Umbilical cord (tissue), 2 donors: ENCODE measurements around the gene FOXO4. TPM values are rescaled to one million over a fixed set of nuclear protein-coding genes. Genes with fewer than 3 reads are reported as not detected.

Experiments
- DNase-seq: peaks from one replicate; pipeline ENCODE4 v3.0.0-alpha.2; 2015; ENCODE audit warnings: low spot score
- total RNA-seq: library from RNA; depleted of rRNA; stranded (reverse); fragments of >200 nt; gene quantifications from one replicate; pipeline ENCODE4 v1.2.3, GENCODE V29; 2014; ENCODE audit warnings: low replicate concordance; ENCODE audit not compliant: insufficient read depth

Gene FOXO4
- total RNA-seq, 1 donor from 2014 or later: 13.5 TPM

DNA sequence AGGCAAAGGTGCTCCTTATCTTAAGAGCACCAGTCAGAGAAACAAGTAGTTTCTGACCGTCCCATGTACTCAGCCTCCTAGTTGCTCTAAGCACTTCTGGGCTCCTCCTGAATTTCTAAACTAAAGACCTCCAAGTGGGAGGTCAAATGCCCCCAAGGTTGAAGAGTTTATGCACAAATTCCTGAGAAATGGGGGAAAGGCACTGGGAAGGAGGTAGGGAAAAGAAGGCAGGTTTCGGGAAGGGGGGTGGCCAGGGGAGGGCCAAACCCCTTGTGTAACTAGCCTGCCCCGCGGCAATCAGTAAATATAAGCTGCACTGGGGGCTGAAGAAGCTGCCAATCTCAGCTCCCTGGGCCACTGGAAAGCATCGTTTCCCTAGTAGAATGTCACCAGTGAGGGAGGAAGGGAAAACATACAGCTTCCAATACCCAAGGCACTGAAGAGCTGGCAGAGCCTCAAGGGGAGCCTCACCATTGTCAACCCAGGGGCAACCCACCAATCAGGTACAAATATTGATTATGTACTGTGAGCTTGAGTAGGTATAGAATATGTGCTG is 3.4 kb downstream of the FOXO4 start:
- DNase-seq: no peak

DNA sequence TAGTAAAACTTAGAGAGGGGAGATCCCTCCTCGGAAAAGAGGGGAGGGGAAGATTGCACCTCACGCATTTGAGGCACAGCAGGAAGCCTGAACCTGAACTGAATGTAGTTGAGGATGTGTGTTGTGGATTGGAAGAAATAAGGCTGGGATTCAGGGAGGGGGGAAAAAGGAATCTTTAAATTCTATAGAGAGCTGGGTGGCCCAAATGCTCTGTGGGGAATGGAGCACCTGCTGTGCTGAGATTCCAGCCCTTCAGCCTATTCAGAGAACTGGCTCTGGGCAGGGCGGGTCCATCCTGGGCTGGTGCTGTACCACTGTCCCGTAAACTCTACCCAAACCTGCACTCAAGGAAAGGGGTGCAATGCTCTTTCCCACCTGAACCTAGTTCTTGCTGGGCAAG is 4.1 kb downstream of the FOXO4 start:
- no peak for DNase-seq

DNA sequence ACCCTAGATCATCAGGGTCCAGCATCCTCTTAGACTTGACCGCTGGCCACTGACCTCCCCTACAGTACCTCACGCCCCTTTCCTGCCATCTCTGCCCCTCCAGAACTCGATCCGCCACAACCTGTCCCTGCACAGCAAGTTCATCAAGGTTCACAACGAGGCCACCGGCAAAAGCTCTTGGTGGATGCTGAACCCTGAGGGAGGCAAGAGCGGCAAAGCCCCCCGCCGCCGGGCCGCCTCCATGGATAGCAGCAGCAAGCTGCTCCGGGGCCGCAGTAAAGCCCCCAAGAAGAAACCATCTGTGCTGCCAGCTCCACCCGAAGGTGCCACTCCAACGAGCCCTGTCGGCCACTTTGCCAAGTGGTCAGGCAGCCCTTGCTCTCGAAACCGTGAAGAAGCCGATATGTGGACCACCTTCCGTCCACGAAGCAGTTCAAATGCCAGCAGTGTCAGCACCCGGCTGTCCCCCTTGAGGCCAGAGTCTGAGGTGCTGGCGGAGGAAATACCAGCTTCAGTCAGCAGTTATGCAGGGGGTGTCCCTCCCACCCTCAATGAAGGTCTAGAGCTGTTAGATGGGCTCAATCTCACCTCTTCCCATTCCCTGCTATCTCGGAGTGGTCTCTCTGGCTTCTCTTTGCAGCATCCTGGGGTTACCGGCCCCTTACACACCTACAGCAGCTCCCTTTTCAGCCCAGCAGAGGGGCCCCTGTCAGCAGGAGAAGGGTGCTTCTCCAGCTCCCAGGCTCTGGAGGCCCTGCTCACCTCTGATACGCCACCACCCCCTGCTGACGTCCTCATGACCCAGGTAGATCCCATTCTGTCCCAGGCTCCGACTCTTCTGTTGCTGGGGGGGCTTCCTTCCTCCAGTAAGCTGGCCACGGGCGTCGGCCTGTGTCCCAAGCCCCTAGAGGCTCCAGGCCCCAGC is 5.2 kb downstream of the FOXO4 start:
- DNase-seq: no peak

DNA sequence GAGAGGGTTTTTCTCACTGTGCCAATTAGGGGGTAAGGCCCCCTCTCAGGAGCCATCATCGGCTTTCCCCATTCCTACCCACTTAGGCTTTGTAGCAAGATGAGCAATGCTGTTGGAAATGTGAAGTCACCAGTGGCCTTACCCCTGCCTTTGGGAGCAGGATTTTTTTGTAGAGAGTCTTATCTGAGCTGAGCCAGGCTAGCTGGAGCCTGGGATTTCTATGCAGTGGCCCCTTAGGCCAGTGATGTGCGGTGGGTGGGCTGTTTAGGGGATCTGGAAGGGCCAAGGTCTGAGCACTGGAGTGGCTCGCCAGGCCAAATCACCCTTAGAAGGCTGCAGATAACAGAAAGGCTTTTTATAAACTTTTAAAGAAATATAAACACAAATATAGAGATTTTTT is 6.6 kb downstream of the FOXO4 start:
- DNase-seq: peak; percentile 15

DNA sequence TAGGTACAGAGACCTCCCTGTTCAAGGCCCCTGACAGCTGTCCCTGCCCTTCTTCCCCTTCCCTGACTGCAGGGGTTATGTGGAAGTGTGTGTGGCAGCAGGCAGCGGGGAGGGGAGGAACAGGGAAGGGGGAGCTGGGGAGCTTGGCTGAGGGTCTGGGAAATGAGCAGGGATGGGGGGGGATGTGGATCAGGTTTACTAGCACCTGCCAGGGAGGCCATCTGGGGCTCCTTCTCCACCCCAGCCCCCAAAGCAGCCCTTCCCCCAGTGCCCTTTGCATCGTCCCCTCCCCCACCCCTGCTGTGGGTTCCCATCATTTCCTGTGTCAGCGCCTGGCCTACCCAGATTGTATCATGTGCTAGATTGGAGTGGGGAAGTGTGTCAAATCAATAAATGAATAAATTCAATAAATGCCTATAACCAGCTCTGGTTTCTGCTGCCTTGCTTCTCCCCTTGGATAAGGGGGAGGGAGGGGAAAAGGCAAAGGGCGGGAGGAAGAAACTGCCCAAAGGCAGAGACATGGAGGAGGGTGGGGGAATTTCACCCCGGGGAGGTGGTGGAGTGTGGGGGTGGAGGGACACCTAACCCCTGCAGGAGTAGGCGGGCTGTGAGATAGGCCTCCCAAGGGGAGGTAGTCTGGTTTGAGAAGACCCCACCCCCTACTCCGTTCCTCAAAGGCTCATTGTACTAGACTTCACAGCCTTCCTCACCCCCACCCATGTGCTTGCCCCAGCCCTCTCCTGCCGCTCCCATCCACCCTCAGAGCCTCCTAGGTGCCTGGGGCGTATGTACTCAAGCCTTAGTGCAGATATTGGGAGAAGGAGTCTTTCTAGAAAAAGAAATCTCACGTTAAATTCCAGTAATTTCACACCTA is 7.7 kb downstream of the FOXO4 start:
- DNase-seq: peak; percentile 27

DNA sequence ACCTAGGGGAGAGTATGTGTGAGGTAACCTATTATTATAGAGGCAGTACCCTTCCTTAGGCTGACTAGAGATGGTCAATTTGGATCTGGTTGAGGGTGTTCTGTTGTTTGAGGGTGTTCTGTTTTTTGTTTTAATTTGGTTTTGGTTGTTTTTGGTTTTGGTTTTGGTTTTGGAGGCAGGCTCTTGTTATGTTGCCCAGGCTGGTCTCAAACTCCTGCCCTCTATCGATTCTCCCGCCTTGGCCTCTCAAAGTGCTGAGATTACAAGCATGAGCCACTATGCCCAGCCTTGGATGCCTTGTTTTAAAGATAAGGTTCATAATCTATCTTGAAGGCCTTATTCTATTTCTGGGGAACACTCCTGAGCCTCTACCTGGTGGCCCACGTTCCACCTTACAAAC is 10.0 kb downstream of the FOXO4 start:
- DNase-seq: no peak

DNA sequence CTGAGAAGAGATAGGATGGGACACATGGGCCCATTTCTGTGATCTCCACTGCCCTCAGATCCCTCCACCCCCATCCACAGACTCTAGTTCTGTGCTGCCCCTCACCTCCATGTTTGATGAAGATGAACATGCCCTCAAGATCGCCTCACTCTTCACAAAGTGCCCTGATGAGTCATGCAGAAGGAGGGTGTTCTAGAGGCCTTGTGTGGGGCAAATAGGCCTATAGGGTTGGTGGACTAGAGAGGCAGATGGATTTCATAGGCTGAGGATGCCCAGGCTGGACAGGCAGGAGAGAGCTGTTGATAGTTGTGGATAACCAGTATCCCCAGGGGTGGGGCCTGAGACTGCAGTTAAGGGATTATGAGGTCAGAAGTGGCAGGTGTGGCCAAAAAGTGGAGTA is 10.8 kb downstream of the FOXO4 start, which contains the start of gene CXorf65:
TSS of gene CXorf65 (minus strand) at position 314 of the 400 bp plus-strand sequence. CDS start at position 130, 184 bp downstream.
- DNase-seq: no peak

DNA sequence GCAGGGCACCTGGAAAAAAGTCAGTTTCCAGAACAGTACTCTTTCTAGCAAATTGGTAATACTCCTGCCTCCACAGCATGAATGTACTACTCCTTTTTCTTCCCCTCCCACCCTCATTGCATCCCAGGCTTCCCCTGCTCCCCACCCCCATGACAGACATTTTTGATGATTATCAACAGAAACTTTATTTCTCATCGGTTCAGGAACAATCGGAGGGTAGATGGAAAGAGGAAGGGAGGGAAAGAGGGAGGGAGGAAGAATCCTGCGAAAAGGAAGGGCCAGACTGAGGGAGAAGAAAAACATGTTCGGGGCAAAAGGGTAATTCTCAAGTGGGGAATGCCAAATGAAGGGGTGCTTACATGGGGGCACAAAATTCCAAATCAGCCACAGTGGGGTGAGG is 11.6 kb downstream of the FOXO4 start:
- DNase-seq: no peak

DNA sequence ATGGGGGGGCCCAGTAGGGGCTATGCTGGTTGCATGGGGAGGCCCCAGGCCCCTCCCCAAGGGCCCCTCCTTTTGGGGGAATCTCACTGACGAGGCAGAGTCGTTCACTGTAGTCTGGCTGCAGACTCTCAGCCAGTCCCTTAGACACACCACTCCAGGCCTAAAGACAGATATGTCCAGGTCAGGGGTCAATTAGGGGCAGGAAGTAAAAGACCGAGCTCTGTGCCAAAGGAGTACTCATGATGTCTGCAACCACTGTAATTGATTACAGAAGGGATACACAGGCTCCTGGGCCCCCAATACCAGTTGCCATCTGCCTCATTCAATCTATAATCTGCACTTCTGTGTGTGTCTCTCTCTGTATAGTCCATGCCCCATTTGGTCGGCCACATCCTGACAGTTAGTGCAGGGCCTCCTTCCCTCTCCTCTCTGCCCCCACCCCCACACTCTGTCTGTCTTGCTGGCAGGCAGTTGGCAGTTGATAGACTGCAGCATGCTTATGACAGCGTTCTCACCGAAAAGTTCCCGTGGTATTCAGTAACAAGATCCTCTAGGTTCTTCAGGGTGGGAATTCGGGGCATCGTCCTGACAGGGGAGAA is 12.2 kb downstream of the FOXO4 start:
- DNase-seq: peak; percentile 17

DNA sequence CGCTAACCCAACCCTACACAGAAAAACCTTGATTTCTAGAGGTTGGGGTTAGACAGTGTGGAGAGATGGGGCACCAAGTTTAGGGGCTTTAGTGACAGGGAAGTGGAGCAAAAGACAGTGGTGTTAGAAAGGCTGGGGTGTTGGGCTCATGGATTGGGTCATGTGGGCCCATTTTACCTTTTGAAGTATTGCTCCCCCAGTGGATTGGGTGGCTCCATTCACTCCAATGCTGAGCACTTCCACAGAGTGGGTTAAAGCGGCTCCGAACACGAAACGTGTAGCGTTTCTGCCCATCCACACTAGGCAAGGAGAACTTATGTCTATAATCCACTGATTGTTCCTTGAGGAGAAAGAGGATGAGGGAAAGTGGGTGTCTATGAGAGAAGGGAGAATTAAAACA is 13.4 kb downstream of the FOXO4 start:
- no peak for DNase-seq

DNA sequence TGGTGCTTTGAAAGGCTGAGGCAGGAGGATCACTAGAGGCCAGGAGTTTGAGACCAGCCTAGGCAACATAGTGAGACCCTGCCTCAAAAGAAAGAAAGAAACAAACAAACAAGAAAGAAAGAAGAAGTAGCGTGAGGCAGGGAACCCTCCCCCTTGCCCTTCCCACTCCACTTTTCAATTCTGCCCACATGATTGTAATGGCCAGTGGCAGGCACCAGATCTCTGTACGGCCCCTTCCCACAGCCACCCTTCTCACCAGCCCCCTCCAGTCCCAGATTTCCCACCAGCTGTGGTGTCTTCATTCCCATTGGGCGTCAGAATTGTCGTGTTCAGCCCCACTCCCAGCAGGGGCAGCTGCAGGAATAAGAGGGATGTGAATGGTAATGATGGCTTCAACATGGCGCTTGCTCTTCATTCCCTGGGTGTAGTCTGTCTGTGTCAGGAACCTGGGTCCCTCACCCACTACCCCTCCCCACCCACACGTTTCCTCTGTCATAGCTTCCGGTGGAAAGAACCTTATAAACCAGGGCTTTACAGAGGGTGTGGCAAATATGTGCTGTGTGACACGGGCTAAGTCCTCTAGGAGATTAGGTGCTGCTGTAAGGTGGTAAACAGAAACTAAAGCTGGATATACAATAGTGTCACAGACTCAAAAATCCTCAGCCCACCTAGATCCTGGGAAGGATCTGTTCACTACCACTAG is 15.6 kb downstream of the FOXO4 start, which contains the start of gene IL2RG:
TSS of gene IL2RG (minus strand) at position 437 of the 703 bp plus-strand sequence. CDS start at position 399, 38 bp downstream.
- DNase-seq: no peak

DNA sequence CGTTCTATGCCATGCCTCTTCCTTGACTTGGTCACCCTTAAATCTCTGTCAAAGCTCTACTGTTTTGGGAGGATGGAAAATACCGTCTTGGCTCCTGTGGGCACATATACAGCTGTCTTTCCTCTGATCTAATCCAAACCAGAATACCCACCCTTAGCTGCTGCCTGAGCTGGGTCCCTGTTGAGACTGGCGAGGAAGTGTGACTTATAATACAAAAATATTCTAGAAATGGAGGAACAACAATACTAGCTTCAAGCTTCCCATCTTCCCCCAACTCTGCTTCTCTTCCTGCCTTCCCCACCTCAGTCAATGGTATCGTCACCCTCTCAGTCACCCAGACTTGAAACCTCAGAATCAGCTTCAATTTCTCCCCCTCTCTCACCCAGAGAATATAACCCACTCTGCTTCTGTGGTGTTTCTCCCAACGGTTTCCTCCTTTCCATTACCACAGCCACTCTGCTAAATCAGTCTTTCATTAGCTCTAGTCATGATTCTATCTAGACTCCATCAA is 16.3 kb downstream of the FOXO4 start:
- DNase-seq: no peak

DNA sequence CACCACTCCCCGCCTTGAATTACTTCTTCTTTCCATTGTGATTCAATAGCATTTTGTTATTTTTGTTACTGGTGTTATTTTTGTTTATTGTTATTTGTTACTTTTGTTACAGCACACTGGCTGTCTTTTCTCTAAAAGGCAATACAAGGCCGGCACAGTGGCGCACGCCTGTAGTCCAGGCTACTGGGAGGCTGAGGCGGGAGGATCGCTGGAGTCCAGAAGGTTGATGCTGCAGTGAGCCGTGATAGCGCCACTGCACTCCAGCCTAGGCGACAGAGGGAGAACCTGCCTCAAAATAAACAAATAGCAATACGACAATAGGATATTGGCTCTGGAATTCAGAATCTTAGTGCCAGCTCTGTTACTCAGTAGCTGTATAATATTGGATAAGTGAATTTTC is 21.7 kb downstream of the FOXO4 start:
- DNase-seq: no peak

DNA sequence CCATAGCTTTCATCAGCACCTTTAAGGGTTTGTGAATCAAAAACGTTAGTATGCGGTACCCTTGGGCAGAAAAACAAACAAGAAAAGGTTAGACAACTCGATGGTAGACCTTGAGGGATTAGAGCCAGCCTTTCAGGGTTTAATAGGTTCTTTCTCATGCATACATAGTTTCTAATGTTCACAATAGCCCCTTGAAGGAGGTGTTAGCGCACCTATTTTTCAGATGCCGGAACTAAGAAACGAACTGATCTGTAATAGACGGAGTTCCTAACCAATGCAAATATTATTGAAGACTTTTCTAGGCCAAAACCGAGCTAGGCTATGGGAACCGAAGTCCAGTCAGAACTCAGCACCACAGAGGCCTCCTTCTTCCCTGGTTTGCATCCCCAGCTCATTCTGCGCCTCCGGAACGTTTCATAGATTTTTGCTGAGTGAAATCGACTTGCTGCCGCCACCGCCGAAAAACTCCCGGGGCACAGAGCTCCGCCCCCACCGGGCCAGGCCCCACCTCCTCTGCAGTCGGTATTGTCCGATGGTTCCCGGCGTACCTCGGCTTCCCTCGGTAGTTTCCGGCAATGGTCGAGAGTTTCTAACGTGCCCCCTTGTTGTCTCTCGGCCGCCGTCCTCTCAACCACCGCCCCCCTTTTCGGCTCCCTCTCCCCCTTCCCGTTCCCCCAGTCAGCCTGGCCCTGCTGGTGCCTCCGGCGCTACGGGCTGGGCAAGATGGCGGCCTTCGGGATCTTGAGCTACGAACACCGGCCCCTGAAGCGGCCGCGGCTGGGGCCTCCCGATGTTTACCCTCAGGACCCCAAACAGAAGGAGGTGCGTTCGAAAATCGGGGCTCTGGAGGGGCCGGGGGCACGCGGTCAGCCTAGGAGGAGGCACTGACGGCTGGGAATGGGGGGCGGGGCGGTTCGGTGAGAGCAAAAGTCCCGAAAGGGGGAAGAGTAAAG is 22.7 kb downstream of the FOXO4 start, which contains the start of gene MED12:
TSS of gene MED12 (plus strand) at position 565 of the 953 bp plus-strand sequence. CDS start at position 724, 159 bp downstream.
- DNase-seq: peak; percentile 92

DNA sequence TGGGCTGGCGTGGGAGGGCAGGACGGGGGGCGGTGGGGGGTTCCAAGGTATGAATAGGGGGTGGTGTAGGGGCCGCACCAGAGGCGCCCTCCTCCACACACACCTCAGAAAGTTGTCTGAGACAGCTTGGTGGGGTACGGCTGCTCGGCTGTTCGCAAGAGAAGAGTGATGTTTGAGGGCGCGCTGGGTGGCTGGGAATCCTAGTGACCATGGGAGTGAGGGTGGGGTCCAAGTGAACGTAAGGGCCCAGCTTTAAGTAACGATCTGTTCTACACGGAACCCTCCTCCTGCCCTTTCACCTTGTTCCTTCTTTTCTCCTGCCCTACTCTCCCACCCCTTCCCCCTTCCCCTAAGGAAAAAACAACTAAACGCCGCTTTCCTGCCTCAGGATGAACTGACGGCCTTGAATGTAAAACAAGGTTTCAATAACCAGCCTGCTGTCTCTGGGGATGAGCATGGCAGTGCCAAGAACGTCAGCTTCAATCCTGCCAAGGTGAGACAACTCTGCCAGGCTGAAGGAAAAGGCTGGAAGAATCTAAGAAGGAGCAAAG is 23.4 kb downstream of the FOXO4 start:
- no peak for DNase-seq

DNA sequence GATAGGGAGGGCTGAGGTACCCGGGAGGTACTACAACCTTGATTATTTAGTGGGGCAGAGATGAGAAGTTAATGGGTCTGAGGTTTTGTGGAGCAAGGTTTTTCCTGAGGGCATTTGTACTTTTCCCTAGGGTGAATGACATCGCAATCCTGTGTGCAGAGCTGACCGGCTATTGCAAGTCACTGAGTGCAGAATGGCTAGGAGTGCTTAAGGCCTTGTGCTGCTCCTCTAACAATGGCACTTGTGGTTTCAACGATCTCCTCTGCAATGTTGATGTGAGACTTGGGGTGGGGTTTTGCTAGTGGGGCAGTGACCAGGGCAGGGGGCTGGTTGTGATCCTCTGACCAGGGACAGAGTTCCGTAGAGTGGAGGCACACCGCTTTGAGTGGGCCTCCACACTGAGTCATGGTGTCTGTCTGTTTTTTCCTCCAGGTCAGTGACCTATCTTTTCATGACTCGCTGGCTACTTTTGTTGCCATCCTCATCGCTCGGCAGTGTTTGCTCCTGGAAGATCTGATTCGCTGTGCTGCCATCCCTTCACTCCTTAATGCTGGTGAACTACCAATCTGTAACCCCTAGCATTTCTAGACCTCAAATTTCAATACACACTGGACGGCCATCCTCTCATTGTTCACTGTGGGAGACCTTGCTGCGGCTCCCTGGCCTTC is 32.6 kb downstream of the FOXO4 start:
- DNase-seq: no peak

DNA sequence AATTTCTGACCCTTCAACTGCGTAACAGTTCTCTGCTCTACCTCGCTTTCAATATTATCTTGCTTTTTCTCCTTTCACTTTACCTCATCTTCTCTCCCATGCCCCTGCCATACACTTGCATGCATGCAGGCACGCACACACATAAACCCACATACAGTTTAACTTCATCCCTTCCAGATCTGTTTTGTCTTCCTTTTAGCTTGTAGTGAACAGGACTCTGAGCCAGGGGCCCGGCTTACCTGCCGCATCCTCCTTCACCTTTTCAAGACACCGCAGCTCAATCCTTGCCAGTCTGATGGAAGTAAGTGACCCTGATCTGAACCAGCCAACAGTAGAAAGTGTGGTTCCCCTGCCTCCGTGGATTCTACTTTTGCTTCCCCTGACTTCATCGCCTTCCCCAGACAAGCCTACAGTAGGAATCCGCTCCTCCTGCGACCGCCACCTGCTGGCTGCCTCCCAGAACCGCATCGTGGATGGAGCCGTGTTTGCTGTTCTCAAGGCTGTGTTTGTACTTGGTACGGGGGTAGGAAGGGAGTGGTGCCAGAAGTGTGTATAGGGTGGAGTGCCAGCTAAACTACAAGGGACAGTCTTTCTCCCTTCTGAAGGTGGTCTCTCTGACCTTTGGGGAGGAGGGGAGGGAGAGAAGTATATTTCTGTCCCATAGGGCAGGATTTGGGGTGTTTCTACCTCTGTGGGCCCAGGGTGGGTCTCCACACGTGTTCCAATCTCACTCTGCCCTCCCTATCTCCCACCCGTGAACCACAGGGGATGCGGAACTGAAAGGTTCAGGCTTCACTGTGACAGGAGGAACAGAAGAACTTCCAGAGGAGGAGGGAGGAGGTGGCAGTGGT is 33.5 kb downstream of the FOXO4 start:
- DNase-seq: peak; percentile 50

DNA sequence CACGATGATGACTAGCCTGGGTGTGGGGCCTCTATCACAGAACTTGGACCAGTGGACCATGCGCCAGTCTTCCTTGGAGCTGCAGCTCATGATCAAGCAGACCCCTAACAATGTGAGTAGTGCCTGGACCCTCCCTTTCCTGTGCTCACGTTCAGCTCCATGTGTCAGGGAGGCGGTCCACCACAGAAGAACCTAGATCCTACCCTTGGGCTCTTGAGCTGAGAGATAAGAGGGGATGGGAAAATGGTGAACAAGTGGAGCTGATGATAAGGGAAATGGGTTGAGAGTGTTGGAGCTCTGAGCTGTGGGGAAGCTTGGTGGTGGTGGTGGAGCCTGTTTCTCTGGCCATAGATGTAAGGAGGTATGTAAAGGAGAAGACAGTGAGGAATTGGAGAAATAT is 35.9 kb downstream of the FOXO4 start:
- DNase-seq: no peak
